Subcutaneous preadipocyte (primary cell): ENCODE measurements around the gene IFI30. TPM values are rescaled to one million over a fixed set of nuclear protein-coding genes. Genes with fewer than 3 reads are reported as not detected.

ENCODE experiments used
- small RNA-seq: library from RNA; depleted of rRNA; stranded (forward); fragments of <200 nt; gene quantifications from one replicate; pipeline ENCODE3, GENCODE V24; 2012
- total RNA-seq: library from RNA; depleted of rRNA; stranded (reverse); fragments of >200 nt; gene quantifications from 2 replicates; pipeline ENCODE4 v1.2.3, GENCODE V29; 2012

The IFI30 gene
- total RNA-seq: 29.1 and 30.9 TPM in 2 replicates

GRCh38 chr19:18173572-18174288, at the start of gene IFI30:
IFI30 (plus strand) TSS chr19:18173813; CDS start chr19:18173842, 29 bp downstream.

GRCh38 chr19:18152817-18153555, 20.6 kb upstream of the IFI30 start, which contains the start of gene PIK3R2:
PIK3R2 (plus strand) TSS chr19:18153163; CDS start chr19:18155880, 2,717 bp downstream.

GRCh38 chr19:18192673-18193387, 19.2 kb downstream of the IFI30 start, which contains the start of gene MPV17L2:
MPV17L2 (plus strand) TSS chr19:18193218; CDS start chr19:18193282, 64 bp downstream.

GRCh38 chr19:18203863-18204393, 30.3 kb downstream of the IFI30 start, which contains the start of gene RAB3A:
RAB3A (minus strand) TSS chr19:18204042; CDS start chr19:18202740, 1,302 bp downstream.

GRCh38 chr19:18225702-18226468, 52.3 kb downstream of the IFI30 start, which contains the start of gene PDE4C:
PDE4C (minus strand) TSS chr19:18226438; CDS start chr19:18226415, 23 bp downstream.

Small RNA genes within 50 kb of the gene (small RNA-seq; reads per million reads assigned to genes)
- gene IFI30: not detected

Other genes starting within 250 kb of the IFI30 start
- gene CCDC124, start 240.8 kb upstream of the IFI30 start, total RNA-seq: 28.7 and 30.5 TPM in 2 replicates
- gene KCNN1, start 206.7 kb upstream of the IFI30 start, total RNA-seq: not detected in 2 replicates
- gene ARRDC2, start 165.6 kb upstream of the IFI30 start, total RNA-seq: 7.3 and 13.1 TPM in 2 replicates
- under 0.01 TPM in 1 of 2 replicates, not detected in the other for gene IL12RB1, start 86.9 kb upstream of the IFI30 start, total RNA-seq
- gene MAST3, start 76.0 kb upstream of the IFI30 start, total RNA-seq: 1.8 and 2.5 TPM in 2 replicates
- 20.2 and 25.0 TPM in 2 replicates for gene PIK3R2, start 20.6 kb upstream of the IFI30 start, total RNA-seq
- 8.1 and 10.9 TPM in 2 replicates for gene MPV17L2, start 19.4 kb downstream of the IFI30 start, total RNA-seq
- 1.1 and 1.2 TPM in 2 replicates for gene RAB3A, start 30.2 kb downstream of the IFI30 start, total RNA-seq
- 0.20 TPM in 1 of 2 replicates, not detected in the other for gene PDE4C, start 52.6 kb downstream of the IFI30 start, total RNA-seq
- 0.39 and 0.73 TPM in 2 replicates for gene IQCN, start 100.6 kb downstream of the IFI30 start, total RNA-seq
- 96.2 and 99.6 TPM in 2 replicates for gene JUND, start 107.8 kb downstream of the IFI30 start, total RNA-seq
- gene LSM4, start 149.3 kb downstream of the IFI30 start, total RNA-seq: 146 and 148 TPM in 2 replicates
- gene PGPEP1, start 166.8 kb downstream of the IFI30 start, total RNA-seq: 14.0 and 17.4 TPM in 2 replicates
- gene GDF15, start 212.3 kb downstream of the IFI30 start, total RNA-seq: 17.3 and 18.0 TPM in 2 replicates
- gene LRRC25, start 223.8 kb downstream of the IFI30 start, total RNA-seq: not detected in 2 replicates
- gene SSBP4, start 245.6 kb downstream of the IFI30 start, total RNA-seq: 69.8 and 77.4 TPM in 2 replicates